IMR-90 (cell line): ENCODE measurements around the gene RRP9. TPM values are rescaled to one million over a fixed set of nuclear protein-coding genes. Genes with fewer than 3 reads are reported as not detected.

ENCODE experiments used
- ATAC-seq: fragments of 200-7000 bp; cut with Tn5 transposase; 2 replicates; pipeline ENCODE4 v1.9.1; 2020; ENCODE audit warnings: low read depth, mild to moderate bottlenecking, moderate library complexity
- BruUV-seq: library from RNA; stranded (reverse); fragments of 400-500 nt; replicated peaks from 2 replicates; lab custom pipeline; 2021; lab: Mats Ljungman, UMichigan
- CTCF ChIA-PET: fragments of 300-600 bp; formaldehyde crosslinking; extraction: SDS; loops from one replicate; lab custom pipeline; 2021; ENCODE audit warnings: antibody characterized with exemption; lab: Yijun Ruan, JAX
- POLR2A ChIA-PET: fragments of 300-600 bp; sonication (Branson Sonifier 250); formaldehyde crosslinking; loops from one replicate; lab custom pipeline; 2022; ENCODE audit warnings: antibody characterized with exemption; ENCODE audit not compliant: unreplicated experiment; lab: Charles Lee
- DNase-seq: peaks from one replicate; pipeline ENCODE4 v3.0.0; 2013
- H2AFZ ChIP-seq: replicated peaks from 2 replicates; pipeline ENCODE3; 2013; ENCODE audit warnings: low read length, mild to moderate bottlenecking; ENCODE audit not compliant: poor library complexity
- H2AK5ac ChIP-seq: 2 replicates; pipeline ENCODE4 v1.6.1; 2013; ENCODE audit warnings: low read depth, low read length, inconsistent platforms
- H2AK9ac ChIP-seq: replicated peaks from 2 replicates; pipeline ENCODE3; 2013; ENCODE audit warnings: mild to moderate bottlenecking, low read depth, low read length, moderate library complexity; ENCODE audit not compliant: poor library complexity
- H2BK120ac ChIP-seq: 2 replicates; pipeline ENCODE4 v1.6.1; 2013; ENCODE audit warnings: low read depth, low read length, inconsistent platforms
- H2BK15ac ChIP-seq: 3 replicates; pipeline ENCODE4 v1.6.1; 2013; ENCODE audit warnings: low read depth, low read length, inconsistent platforms
- H2BK20ac ChIP-seq: 2 replicates; pipeline ENCODE4 v1.6.1; 2013; ENCODE audit warnings: low read depth, mild to moderate bottlenecking, inconsistent platforms, low read length, moderate library complexity
- H2BK5ac ChIP-seq: 2 replicates; pipeline ENCODE4 v1.6.1; 2013; ENCODE audit warnings: mild to moderate bottlenecking, low read depth, low read length, inconsistent platforms; ENCODE audit not compliant: poor library complexity, severe bottlenecking
- H3K14ac ChIP-seq: replicated peaks from 2 replicates; pipeline ENCODE4 v1.6.1; 2013; ENCODE audit warnings: low read depth, low read length, inconsistent platforms
- H3K18ac ChIP-seq: 2 replicates; pipeline ENCODE4 v1.6.1; 2013; ENCODE audit warnings: low read depth, low read length, control low read depth
- H3K23ac ChIP-seq: 2 replicates; pipeline ENCODE4 v1.6.1; 2013; ENCODE audit warnings: low read depth, low read length, inconsistent platforms
- H3K27ac ChIP-seq: 2 replicates; pipeline ENCODE4 v1.5.1; 2013; ENCODE audit warnings: mild to moderate bottlenecking, control low read depth, low read length; ENCODE audit not compliant: insufficient read depth
- H3K27me3 ChIP-seq: 2 replicates; pipeline ENCODE4 v1.6.1; 2013; ENCODE audit warnings: low read length; ENCODE audit not compliant: control insufficient read depth, insufficient read depth
- H3K36me3 ChIP-seq: 2 replicates; pipeline ENCODE4 v1.6.1; 2013; ENCODE audit warnings: low read length, mixed read lengths; ENCODE audit not compliant: control insufficient read depth, insufficient read depth
- H3K4ac ChIP-seq: 2 replicates; pipeline ENCODE4 v1.6.1; 2013; ENCODE audit warnings: low read depth, low read length, inconsistent platforms
- H3K4me1 ChIP-seq: 2 replicates; pipeline ENCODE4 v1.6.1; 2013; ENCODE audit warnings: low read length, mixed read lengths; ENCODE audit not compliant: control insufficient read depth, insufficient read depth
- H3K4me2 ChIP-seq: 2 replicates; pipeline ENCODE4 v1.6.1; 2013; ENCODE audit warnings: low read depth, mild to moderate bottlenecking, control low read depth, low read length, moderate library complexity
- H3K4me3 ChIP-seq: 2 replicates; pipeline ENCODE4 v1.5.1; 2013; ENCODE audit warnings: low read depth, mild to moderate bottlenecking, control low read depth, low read length, moderate library complexity; ENCODE audit not compliant: insufficient read depth
- H3K56ac ChIP-seq: 2 replicates; pipeline ENCODE4 v1.6.1; 2013; ENCODE audit warnings: low read length, inconsistent platforms; ENCODE audit not compliant: insufficient read depth; ENCODE audit errors: extremely low read depth
- H3K79me1 ChIP-seq, 2 experiments: 2 replicates each; pipeline ENCODE4 v1.6.1; 2013; ENCODE audit warnings: low read length in 2 of 2, inconsistent platforms in 1 of 2, low read depth in 1 of 2
- H3K9ac ChIP-seq: 2 replicates; pipeline ENCODE4 v1.6.1; 2013; ENCODE audit warnings: low read depth, low read length, control low read depth
- H3K9me1 ChIP-seq: 2 replicates; pipeline ENCODE4 v1.6.1; 2013; ENCODE audit warnings: low read length, inconsistent platforms; ENCODE audit not compliant: insufficient read depth
- H3K9me3 ChIP-seq: 2 replicates; pipeline ENCODE4 v1.6.1; 2013; ENCODE audit warnings: low read length; ENCODE audit not compliant: control insufficient read depth, insufficient read depth
- H4K20me1 ChIP-seq: 2 replicates; pipeline ENCODE4 v1.6.1; 2013; ENCODE audit warnings: low read length, inconsistent platforms; ENCODE audit not compliant: insufficient read depth
- H4K5ac ChIP-seq: 2 replicates; pipeline ENCODE4 v1.6.1; 2013; ENCODE audit warnings: mild to moderate bottlenecking, low read depth, low read length, control low read depth
- H4K8ac ChIP-seq, 2 experiments: 2 replicates each; pipeline ENCODE4 v1.6.1; 2013; ENCODE audit warnings: low read depth in 2 of 2, low read length in 2 of 2, control low read depth in 1 of 2, inconsistent platforms in 1 of 2
- H4K91ac ChIP-seq: 2 replicates; pipeline ENCODE4 v1.6.1; 2013; ENCODE audit warnings: low read depth, low read length, inconsistent platforms; ENCODE audit not compliant: insufficient read depth
- BHLHE40 ChIP-seq: fragments of 150-350 bp; IDR thresholded peaks from 2 replicates; pipeline ENCODE4 v1.6.1; 2016; ENCODE audit warnings: mild to moderate bottlenecking, low read depth, low read length
- CEBPB ChIP-seq: IDR thresholded peaks from 2 replicates; pipeline ENCODE4 v1.6.1; 2012; ENCODE audit warnings: low read depth, low read length, improper control_type of control experiment
- MAFK ChIP-seq: IDR thresholded peaks from 2 replicates; pipeline ENCODE4 v1.6.1; 2012; ENCODE audit warnings: low read depth, low read length, improper control_type of control experiment
- NFE2L2 ChIP-seq: fragments of 150-350 bp; IDR thresholded peaks from 2 replicates; pipeline ENCODE4 v1.6.1; 2016; ENCODE audit warnings: low read depth, mild to moderate bottlenecking, low read length
- POLR2A ChIP-seq: IDR thresholded peaks from 2 replicates; pipeline ENCODE4 v1.6.1; 2012; ENCODE audit warnings: mild to moderate bottlenecking, low read depth, low read length
- RCOR1 ChIP-seq: IDR thresholded peaks from 2 replicates; pipeline ENCODE4 v1.6.1; 2012; ENCODE audit warnings: mild to moderate bottlenecking, low read length, improper control_type of control experiment; ENCODE audit not compliant: insufficient replicate concordance
- WGBS, 2 experiments: methylation state at CpG; one replicate each; pipeline versions ENCODE4 v1.1.5 to v1.1.7; 2013; ENCODE audit warnings: missing lambda C conversion rate in 2 of 2; ENCODE audit not compliant: insufficient read length in 1 of 2; ENCODE audit errors: extremely low coverage in 2 of 2; 5-methylcytosine and 5-hydroxymethylcytosine counted together
- dilution Hi-C: fragments of 300-500 bp; cut with HindIII; formaldehyde crosslinking; loops from one replicate; pipeline ENCODE4 v1.14.3; 2018; ENCODE audit warnings: low sequenced_read_pairs; ENCODE audit not compliant: unreplicated experiment
- in situ Hi-C: fragments of 300-500 bp; cut with MboI; formaldehyde crosslinking; loops from 3 replicates; pipeline ENCODE4 v1.14.3; 2019; ENCODE audit warnings: low sequenced_read_pairs, inconsistent platforms, mixed read lengths
- intact Hi-C: fragments of 100-400 bp; cut with micrococcal nuclease; formaldehyde crosslinking; loops from 2 replicates; pipeline ENCODE4 v1.10.0; 2022
- polyA plus RNA-seq, 3 experiments: library from polyadenylated mRNA; depleted of rRNA; stranded (reverse); fragments of >200 nt; gene quantifications; 2 replicates each; pipeline ENCODE4 v1.2.3, GENCODE V29; 2012; ENCODE audit warnings: low replicate concordance in 1 of 3
- total RNA-seq: library from RNA; depleted of rRNA; stranded (reverse); fragments of >200 nt; gene quantifications from 2 replicates; pipeline ENCODE4 v1.2.3, GENCODE V29; 2012
- TF ChIP-seq, protein P1 (sequence below): fragments of 150-350 bp; IDR thresholded peaks from 2 replicates; pipeline ENCODE4 v1.6.1; 2017; ENCODE audit warnings: mild to moderate bottlenecking, antibody characterized with exemption, low read length, low read depth

Gene RRP9
- total and polyA plus RNA-seq, 2 of the 4 experiments (the other 2 are of a cell fraction) = 30.9 to 39.8 TPM

DNA sequence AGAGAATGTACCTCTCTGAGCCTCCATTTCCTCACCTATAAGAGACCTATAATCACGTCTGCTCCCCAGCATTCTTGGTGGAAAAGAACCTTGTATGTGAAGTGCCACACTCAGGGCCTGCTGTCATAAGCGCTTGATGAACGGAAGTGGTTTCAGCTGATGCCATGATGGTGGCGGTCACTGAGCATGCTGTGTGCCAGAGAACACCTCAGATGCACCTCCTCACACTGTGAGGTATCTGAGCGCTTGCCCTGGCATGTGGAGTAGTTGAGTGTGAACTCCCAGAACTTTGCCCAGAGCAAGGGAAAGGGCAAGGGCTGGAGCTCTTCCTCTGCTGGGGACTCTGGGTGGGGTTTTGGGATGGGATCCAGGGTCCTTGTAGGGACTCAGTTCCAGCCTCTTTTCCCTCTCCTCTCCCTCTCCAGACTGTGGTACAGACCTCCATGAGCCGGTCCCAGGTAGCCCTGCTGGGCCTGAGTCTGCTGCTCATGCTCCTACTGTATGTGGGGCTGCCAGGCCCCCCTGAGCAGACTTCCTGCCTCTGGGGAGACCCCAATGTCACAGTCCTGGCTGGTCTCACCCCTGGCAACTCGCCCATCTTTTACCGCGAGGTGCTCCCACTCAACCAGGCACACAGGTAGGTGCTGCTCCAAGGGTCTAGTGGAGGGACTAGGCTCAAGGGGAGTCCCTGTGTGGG lies 35.9 kb upstream of the RRP9 start:
- peaks cover 6% of the 10 kb centered on the region for H4K20me1 ChIP-seq
- no peak for TF ChIP-seq NFE2L2
- no peak for TF ChIP-seq BHLHE40
- TF ChIP-seq MAFK = no peak
- TF ChIP-seq POLR2A = no peak
- TF ChIP-seq, protein P1, sequence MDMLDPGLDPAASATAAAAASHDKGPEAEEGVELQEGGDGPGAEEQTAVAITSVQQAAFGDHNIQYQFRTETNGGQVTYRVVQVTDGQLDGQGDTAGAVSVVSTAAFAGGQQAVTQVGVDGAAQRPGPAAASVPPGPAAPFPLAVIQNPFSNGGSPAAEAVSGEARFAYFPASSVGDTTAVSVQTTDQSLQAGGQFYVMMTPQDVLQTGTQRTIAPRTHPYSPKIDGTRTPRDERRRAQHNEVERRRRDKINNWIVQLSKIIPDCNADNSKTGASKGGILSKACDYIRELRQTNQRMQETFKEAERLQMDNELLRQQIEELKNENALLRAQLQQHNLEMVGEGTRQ = no peak
- no peak for TF ChIP-seq RCOR1
- no peak for TF ChIP-seq CEBPB
- no peak overlapping the region for H3K23ac ChIP-seq
- peaks cover 10 to 44% of the 10 kb centered on the region in 2 experiments; a peak in 3 of 4 replicates for H3K79me1 ChIP-seq
- H2AK9ac ChIP-seq = no peak overlapping the region
- H2BK5ac ChIP-seq = no peak overlapping the region
- H3K18ac ChIP-seq = no peak overlapping the region
- ATAC-seq = no peak
- no peak overlapping the region for H2BK120ac ChIP-seq
- H2BK20ac ChIP-seq = no peak overlapping the region
- no peak overlapping the region for H3K4me3 ChIP-seq
- H3K36me3 ChIP-seq = no peaks in the 10 kb centered on the region
- DNase-seq = no peak
- H4K5ac ChIP-seq = no peak overlapping the region
- H3K9ac ChIP-seq = no peak overlapping the region
- ChIA-PET POLR2A (no interaction called here), CTCF (no interaction called here)
- H3K56ac ChIP-seq = no peak overlapping the region
- BruUV-seq = no TSS peak
- no peak overlapping the region for H3K27ac ChIP-seq
- peaks cover 12% of the 10 kb centered on the region for H3K9me1 ChIP-seq
- H2AFZ ChIP-seq = no peak overlapping the region
- intact Hi-C loops = no loop called here
- no peak overlapping the region for H2BK15ac ChIP-seq
- dilution Hi-C loops = no loop called here
- no peaks in the 10 kb centered on the region for H3K9me3 ChIP-seq
- H3K14ac ChIP-seq = no peak overlapping the region
- no CpG with 5 or more reads among the region's 9 CpGs for WGBS, 2 experiments
- H2AK5ac ChIP-seq = no peak overlapping the region
- peaks cover 17% of the 10 kb centered on the region for H3K4me1 ChIP-seq
- H4K91ac ChIP-seq = no peak overlapping the region
- no peak overlapping the region for H4K8ac ChIP-seq
- in situ Hi-C loops = no loop called here
- no peaks in the 10 kb centered on the region for H3K27me3 ChIP-seq
- H3K4ac ChIP-seq = no peak overlapping the region
- no peak overlapping the region for H3K4me2 ChIP-seq
